SK-N-SH (cell line): ENCODE measurements around the gene RFPL3. TPM values are rescaled to one million over a fixed set of nuclear protein-coding genes. Genes with fewer than 3 reads are reported as not detected.

ENCODE experiments used
- CTCF ChIA-PET: fragments of 300-600, 350-600 bp; formaldehyde crosslinking; extraction: SDS; loops from one replicate; lab custom pipeline; 2021; lab: Yijun Ruan, JAX
- POLR2A ChIA-PET: fragments of 350-600 bp; sonication (Branson Sonifier 250); formaldehyde crosslinking; extraction: SDS; loops from one replicate; lab custom pipeline; 2020; ENCODE audit warnings: antibody characterized with exemption, inconsistent platforms; lab: Yijun Ruan, JAX
- DNase-seq: peaks from one replicate; pipeline ENCODE4 v3.0.0; 2012
- H2AFZ ChIP-seq: fragments of 200-600 bp; sonication (generic); 2 replicates; pipeline ENCODE4 v1.8.1; 2016; ENCODE audit warnings: antibody characterized with exemption, mild to moderate bottlenecking, low read depth
- H3F3A ChIP-seq: fragments of 200-600 bp; sonication (generic); replicated peaks from 2 replicates; pipeline ENCODE3; 2016; ENCODE audit warnings: antibody characterized with exemption, mild to moderate bottlenecking; ENCODE audit not compliant: insufficient read depth
- H3K27ac ChIP-seq, 2 experiments: fragments of 200-500 bp in 1 of 2; fragments of 200-600 bp in 1 of 2; sonication (Bioruptor generic) in 1 of 2; sonication (generic), shearing (Covaris generic) in 1 of 2; 2 replicates each; pipeline versions ENCODE4 v1.5.1 to v1.6.1; 2014 to 2016; ENCODE audit warnings: low read depth in 2 of 2, inconsistent platforms in 1 of 2, low read length in 1 of 2, mild to moderate bottlenecking in 1 of 2, mixed read lengths in 1 of 2
- H3K27me3 ChIP-seq: fragments of 200-600 bp; sonication (generic), shearing (Covaris generic); 2 replicates; pipeline ENCODE4 v1.6.1; 2016; ENCODE audit warnings: mixed run types; ENCODE audit not compliant: insufficient read depth
- H3K36me3 ChIP-seq, 2 experiments: fragments of 200-500 bp in 1 of 2; fragments of 200-600 bp in 1 of 2; sonication (Bioruptor generic) in 1 of 2; sonication (generic) in 1 of 2; replicated peaks in 1 of 2; 2 replicates each; pipeline versions ENCODE3 to v1.5.1; 2014 to 2016; ENCODE audit warnings: low read length in 1 of 2, mild to moderate bottlenecking in 1 of 2; ENCODE audit not compliant: insufficient read depth in 2 of 2, control insufficient read depth in 1 of 2
- H3K4me1 ChIP-seq, 2 experiments: fragments of 200-500 bp in 1 of 2; fragments of 200-600 bp in 1 of 2; sonication (Bioruptor generic) in 1 of 2; sonication (generic), shearing (Covaris generic) in 1 of 2; 2 replicates each; pipeline versions ENCODE4 v1.5.1 to v1.6.1; 2014 to 2016; ENCODE audit warnings: low read depth in 1 of 2, low read length in 1 of 2, mixed run types in 1 of 2; ENCODE audit not compliant: insufficient read depth in 2 of 2, control insufficient read depth in 1 of 2
- H3K4me2 ChIP-seq: fragments of 200-600 bp; sonication (generic), shearing (Covaris generic); 2 replicates; pipeline ENCODE4 v1.6.1; 2017; ENCODE audit warnings: mixed run types
- H3K4me3 ChIP-seq, 2 experiments: fragments of 200-500 bp in 1 of 2; fragments of 200-600 bp in 1 of 2; sonication (Bioruptor generic) in 1 of 2; sonication (generic), shearing (Covaris generic) in 1 of 2; 2 replicates each; pipeline versions ENCODE4 v1.5.1 to v1.8.1; 2014 to 2016; ENCODE audit warnings: low read depth in 2 of 2, inconsistent platforms in 1 of 2, low read length in 1 of 2, mild to moderate bottlenecking in 1 of 2, mixed read lengths in 1 of 2, moderate library complexity in 1 of 2
- H3K79me2 ChIP-seq: fragments of 200-600 bp; sonication (generic); 2 replicates; pipeline ENCODE4 v1.8.1; 2017; ENCODE audit warnings: mild to moderate bottlenecking; ENCODE audit not compliant: insufficient read depth
- H3K9ac ChIP-seq: fragments of 200-600 bp; sonication (generic); 2 replicates; pipeline ENCODE4 v1.6.1; 2017; ENCODE audit warnings: mixed run types
- H3K9me2 ChIP-seq: fragments of 200-600 bp; sonication (generic); 2 replicates; pipeline ENCODE4 v1.6.1; 2017; ENCODE audit warnings: mixed run types
- H3K9me3 ChIP-seq: fragments of 200-600 bp; sonication (generic); 2 replicates; pipeline ENCODE4 v1.6.1; 2017; ENCODE audit warnings: mixed run types, mild to moderate bottlenecking, moderate library complexity
- H4K20me1 ChIP-seq: fragments of 200-600 bp; sonication (generic); 2 replicates; pipeline ENCODE4 v1.6.1; 2017; ENCODE audit warnings: mild to moderate bottlenecking, mixed run types; ENCODE audit not compliant: insufficient read depth
- CHD2 ChIP-seq: fragments of 150-350 bp; IDR thresholded peaks from 2 replicates; pipeline ENCODE4 v1.6.1; 2018; ENCODE audit warnings: low read length; ENCODE audit not compliant: partially characterized antibody
- ELF1 ChIP-seq: IDR thresholded peaks from 2 replicates; pipeline ENCODE4 v1.4.0; 2012
- EZH2phosphoT487 ChIP-seq: fragments of 200-600 bp; sonication (generic); IDR thresholded peaks from 2 replicates; pipeline ENCODE4 v1.6.1; 2017; ENCODE audit warnings: low read depth, mixed run types, mild to moderate bottlenecking, antibody characterized with exemption, moderate library complexity, borderline replicate concordance
- FOSL2 ChIP-seq: IDR thresholded peaks from 2 replicates; pipeline ENCODE4 v1.4.0; 2012; ENCODE audit warnings: low read depth, mild to moderate bottlenecking, moderate library complexity, borderline replicate concordance
- FOXJ3 ChIP-seq: sonication (generic); formaldehyde crosslinking; IDR thresholded peaks from 2 replicates; pipeline ENCODE4 v1.5.1; 2020; ENCODE audit warnings: mild to moderate bottlenecking, missing genetic modification reagents
- FOXM1 ChIP-seq: IDR thresholded peaks from 2 replicates; pipeline ENCODE4 v1.4.0; 2012; ENCODE audit warnings: low read depth, mild to moderate bottlenecking
- GABPA ChIP-seq: IDR thresholded peaks from 2 replicates; pipeline ENCODE4 v1.4.0; 2012; ENCODE audit warnings: low read depth, mild to moderate bottlenecking
- MEF2A ChIP-seq: IDR thresholded peaks from 2 replicates; pipeline ENCODE4 v1.4.0; 2012; ENCODE audit warnings: low read depth, borderline replicate concordance
- POLR2AphosphoS5 ChIP-seq: IDR thresholded peaks from 2 replicates; pipeline ENCODE4 v1.6.1; 2012; ENCODE audit warnings: low read depth, low read length
- RFX5 ChIP-seq: IDR thresholded peaks from 2 replicates; pipeline ENCODE4 v1.6.1; 2012; ENCODE audit warnings: mild to moderate bottlenecking, improper control_type of control experiment, low read length
- RXRA ChIP-seq: IDR thresholded peaks from 2 replicates; pipeline ENCODE4 v1.4.0; 2012; ENCODE audit warnings: low read depth, mild to moderate bottlenecking, borderline replicate concordance
- SIN3A ChIP-seq: IDR thresholded peaks from 2 replicates; pipeline ENCODE4 v1.6.1; 2012; ENCODE audit warnings: low read depth, mild to moderate bottlenecking, low read length, moderate library complexity, borderline replicate concordance
- SMC3 ChIP-seq: IDR thresholded peaks from 2 replicates; pipeline ENCODE4 v1.6.1; 2012; ENCODE audit warnings: low read depth, low read length, improper control_type of control experiment
- TAF1 ChIP-seq: IDR thresholded peaks from 2 replicates; pipeline ENCODE4 v1.6.1; 2012; ENCODE audit warnings: low read depth, mild to moderate bottlenecking, low read length, moderate library complexity, borderline replicate concordance
- TCF12 ChIP-seq: IDR thresholded peaks from 2 replicates; pipeline ENCODE4 v1.4.0; 2012
- YY1 ChIP-seq: IDR thresholded peaks from 2 replicates; pipeline ENCODE4 v1.4.0; 2012; ENCODE audit warnings: low read depth, mild to moderate bottlenecking
- WGBS: methylation state at CpG from one replicate; pipeline ENCODE4 v1.1.6; 2017; ENCODE audit warnings: low lambda C conversion rate; 5-methylcytosine and 5-hydroxymethylcytosine counted together
- polyA plus RNA-seq, 3 experiments: library from polyadenylated mRNA; depleted of rRNA; stranded (reverse); fragments of >200 nt; gene quantifications; 2 replicates each; pipeline ENCODE4 v1.2.3, GENCODE V29; 2012
- TF ChIP-seq, protein P1 (sequence below): fragments of 150-350 bp; IDR thresholded peaks from 2 replicates; pipeline ENCODE4 v1.6.1; 2016; ENCODE audit warnings: mild to moderate bottlenecking, low read depth, low read length
- TF ChIP-seq, protein P2 (sequence below): fragments of 150-350 bp; IDR thresholded peaks from 2 replicates; pipeline ENCODE4 v1.6.1; 2017; ENCODE audit warnings: antibody characterized with exemption, low read length, low read depth, borderline replicate concordance
- TF ChIP-seq, protein P3 (sequence below): IDR thresholded peaks from 2 replicates; pipeline ENCODE4 v1.4.0; 2012; ENCODE audit warnings: low read depth, borderline replicate concordance
- TF ChIP-seq, protein P4 (sequence below): IDR thresholded peaks from 2 replicates; pipeline ENCODE4 v1.4.0; 2012; ENCODE audit warnings: low read depth

The RFPL3 gene
- polyA plus RNA-seq, 1 of the 3 experiments (the other 2 are of a cell fraction): not detected

DNA sequence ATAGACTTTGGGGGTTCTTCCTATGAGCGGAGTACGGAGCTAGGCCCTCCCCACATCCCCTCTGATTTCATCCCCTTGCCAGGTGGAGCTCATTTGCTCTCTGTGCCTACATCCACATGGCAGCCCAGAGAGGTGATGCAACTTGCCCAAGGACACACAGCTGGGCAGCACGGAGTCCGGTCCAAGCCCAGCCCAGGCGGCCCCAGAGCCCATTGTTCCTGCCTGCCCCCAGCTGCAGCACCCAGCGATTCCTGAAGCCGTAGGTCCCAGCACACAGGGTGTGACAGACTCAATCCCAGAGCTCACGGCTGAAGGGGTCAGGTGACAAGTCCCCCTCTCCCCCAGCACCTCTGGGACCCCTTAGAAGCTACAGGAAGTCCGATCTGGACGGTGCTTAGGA is 22.2 kb upstream of the RFPL3 start:
- no peak overlapping the region for H3K9ac ChIP-seq
- TF ChIP-seq RFX5 (no peak), GABPA (no peak), RXRA (no peak), FOXJ3 (CRISPR knock-in tag) (no peak), EZH2phosphoT487 (no peak), MEF2A (no peak), FOXM1 (no peak), SMC3 (no peak), YY1 (no peak), SIN3A (no peak), ELF1 (no peak), TAF1 (no peak), FOSL2 (no peak), CHD2 (no peak), POLR2AphosphoS5 (no peak), TCF12 (no peak)
- TF ChIP-seq, protein P1, sequence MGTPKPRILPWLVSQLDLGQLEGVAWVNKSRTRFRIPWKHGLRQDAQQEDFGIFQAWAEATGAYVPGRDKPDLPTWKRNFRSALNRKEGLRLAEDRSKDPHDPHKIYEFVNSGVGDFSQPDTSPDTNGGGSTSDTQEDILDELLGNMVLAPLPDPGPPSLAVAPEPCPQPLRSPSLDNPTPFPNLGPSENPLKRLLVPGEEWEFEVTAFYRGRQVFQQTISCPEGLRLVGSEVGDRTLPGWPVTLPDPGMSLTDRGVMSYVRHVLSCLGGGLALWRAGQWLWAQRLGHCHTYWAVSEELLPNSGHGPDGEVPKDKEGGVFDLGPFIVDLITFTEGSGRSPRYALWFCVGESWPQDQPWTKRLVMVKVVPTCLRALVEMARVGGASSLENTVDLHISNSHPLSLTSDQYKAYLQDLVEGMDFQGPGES: no peak
- TF ChIP-seq, protein P2, sequence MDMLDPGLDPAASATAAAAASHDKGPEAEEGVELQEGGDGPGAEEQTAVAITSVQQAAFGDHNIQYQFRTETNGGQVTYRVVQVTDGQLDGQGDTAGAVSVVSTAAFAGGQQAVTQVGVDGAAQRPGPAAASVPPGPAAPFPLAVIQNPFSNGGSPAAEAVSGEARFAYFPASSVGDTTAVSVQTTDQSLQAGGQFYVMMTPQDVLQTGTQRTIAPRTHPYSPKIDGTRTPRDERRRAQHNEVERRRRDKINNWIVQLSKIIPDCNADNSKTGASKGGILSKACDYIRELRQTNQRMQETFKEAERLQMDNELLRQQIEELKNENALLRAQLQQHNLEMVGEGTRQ: no peak
- TF ChIP-seq, protein P3, sequence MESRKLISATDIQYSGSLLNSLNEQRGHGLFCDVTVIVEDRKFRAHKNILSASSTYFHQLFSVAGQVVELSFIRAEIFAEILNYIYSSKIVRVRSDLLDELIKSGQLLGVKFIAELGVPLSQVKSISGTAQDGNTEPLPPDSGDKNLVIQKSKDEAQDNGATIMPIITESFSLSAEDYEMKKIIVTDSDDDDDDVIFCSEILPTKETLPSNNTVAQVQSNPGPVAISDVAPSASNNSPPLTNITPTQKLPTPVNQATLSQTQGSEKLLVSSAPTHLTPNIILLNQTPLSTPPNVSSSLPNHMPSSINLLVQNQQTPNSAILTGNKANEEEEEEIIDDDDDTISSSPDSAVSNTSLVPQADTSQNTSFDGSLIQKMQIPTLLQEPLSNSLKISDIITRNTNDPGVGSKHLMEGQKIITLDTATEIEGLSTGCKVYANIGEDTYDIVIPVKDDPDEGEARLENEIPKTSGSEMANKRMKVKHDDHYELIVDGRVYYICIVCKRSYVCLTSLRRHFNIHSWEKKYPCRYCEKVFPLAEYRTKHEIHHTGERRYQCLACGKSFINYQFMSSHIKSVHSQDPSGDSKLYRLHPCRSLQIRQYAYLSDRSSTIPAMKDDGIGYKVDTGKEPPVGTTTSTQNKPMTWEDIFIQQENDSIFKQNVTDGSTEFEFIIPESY: no peak
- TF ChIP-seq, protein P4, sequence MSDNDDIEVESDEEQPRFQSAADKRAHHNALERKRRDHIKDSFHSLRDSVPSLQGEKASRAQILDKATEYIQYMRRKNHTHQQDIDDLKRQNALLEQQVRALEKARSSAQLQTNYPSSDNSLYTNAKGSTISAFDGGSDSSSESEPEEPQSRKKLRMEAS: no peak
- no peak overlapping the region for H2AFZ ChIP-seq
- POLR2A ChIA-PET: no interaction called here
- no peaks in the 10 kb centered on the region for H3K79me2 ChIP-seq
- peaks cover 0 to 9% of the 10 kb centered on the region in 2 experiments; a peak in 1 of 4 replicates for H3K4me1 ChIP-seq
- no peak for DNase-seq
- H4K20me1 ChIP-seq: no peaks in the 10 kb centered on the region
- no peak overlapping the region for H3K4me3 ChIP-seq
- no peaks in the 10 kb centered on the region for H3K9me2 ChIP-seq
- H3K4me2 ChIP-seq: no peak overlapping the region
- no peaks in the 10 kb centered on the region for H3F3A ChIP-seq
- CTCF ChIA-PET: interaction anchor here (1.1 to 1.6 kb wide), 3 partner anchors 133 to 358 kb away, joined by 3 to 5 read pairs (median 4); partner anchors contain the start of gene FBXO7
- no peaks in the 10 kb centered on the region for H3K27me3 ChIP-seq
- WGBS: 92% methylated on average over 4 of the region's 10 CpGs
- H3K27ac ChIP-seq: no peak overlapping the region
- H3K9me3 ChIP-seq: no peaks in the 10 kb centered on the region
- H3K36me3 ChIP-seq: no peaks in the 10 kb centered on the region
